Stimulated activated CD8-positive, alpha-beta memory T cell treated with anti-CD3 and anti-CD28 coated beads, Interleukin-2, amount 100 ng/mL, for 48 hours (primary cell): ENCODE data around the gene GSTA2.
"Not testable (repeated sequence)": the region's sequence is repeated elsewhere in the genome, so short reads cannot be mapped to it uniquely, and the experiment has no call there.

Experiments used
- DNase-seq, 2 donors: peaks; one replicate each; pipeline ENCODE4 v3.0.0-alpha.2; 2020; ENCODE audit warnings: low read depth in 2 of 2

GSTA2 gene

GRCh38 chr6:52763322-52763916, at the start of gene GSTA2:
TSS of gene GSTA2 (minus strand) at chr6:52763475. CDS start at chr6:52757947, 5,528 bp downstream.
- DNase-seq = not testable (repeated sequence)

- not testable (repeated sequence) for DNase-seq
These were observed 46.5 kb upstream of the GSTA2 start for GRCh38 chr6:52809777-52810176.

- no peak for DNase-seq
These were observed 45.4 kb upstream of the GSTA2 start for GRCh38 chr6:52808660-52809059.

GRCh38 chr6:52803668-52804255, 40.5 kb upstream of the GSTA2 start, which contains the start of gene GSTA1:
TSS of gene GSTA1 (minus strand) at chr6:52803816. CDS start at chr6:52799267, 4,549 bp downstream.
- not testable (repeated sequence) for DNase-seq

GRCh38 chr6:52802806-52803205, 39.5 kb upstream of the GSTA2 start:
- DNase-seq = no peak

- DNase-seq = no peak
These were observed 38.0 kb upstream of the GSTA2 start for GRCh38 chr6:52801188-52801841.

GRCh38 chr6:52799272-52799671, 36.0 kb upstream of the GSTA2 start:
- not testable (repeated sequence) for DNase-seq

- not testable (repeated sequence) for DNase-seq
These were observed 31.1 kb upstream of the GSTA2 start for GRCh38 chr6:52794366-52794765.

GRCh38 chr6:52790861-52791260, 27.6 kb upstream of the GSTA2 start:
- no peak for DNase-seq

- DNase-seq = not testable (repeated sequence)
These were observed 26.4 kb upstream of the GSTA2 start for GRCh38 chr6:52789658-52790057.

GRCh38 chr6:52788478-52788877, 25.2 kb upstream of the GSTA2 start:
- no peak for DNase-seq

GRCh38 chr6:52787917-52788316, 24.6 kb upstream of the GSTA2 start:
- no peak for DNase-seq

- DNase-seq = no peak
These were observed 23.1 kb upstream of the GSTA2 start for GRCh38 chr6:52786249-52786956.

GRCh38 chr6:52782696-52783274, 19.5 kb upstream of the GSTA2 start:
- DNase-seq = not testable (repeated sequence)

GRCh38 chr6:52782209-52782608, 18.9 kb upstream of the GSTA2 start:
- DNase-seq = not testable (repeated sequence)

GRCh38 chr6:52779237-52779636, 16.0 kb upstream of the GSTA2 start:
- no peak for DNase-seq

GRCh38 chr6:52776711-52777351, 13.6 kb upstream of the GSTA2 start:
- DNase-seq = not testable (repeated sequence)

- not testable (repeated sequence) for DNase-seq
These were observed 6.1 kb upstream of the GSTA2 start for GRCh38 chr6:52769399-52769798.

- not testable (repeated sequence) for DNase-seq
These were observed 4.4 kb upstream of the GSTA2 start for GRCh38 chr6:52767658-52768057.

GRCh38 chr6:52761673-52762491, 1.4 kb downstream of the GSTA2 start:
- DNase-seq = not testable (repeated sequence)
